Measurements from ENCODE around the gene SUGCT.
"Not testable (repeated sequence)": the region's sequence is repeated elsewhere in the genome, so short reads cannot be mapped to it uniquely, and the experiment has no call there.

Gene SUGCT

GRCh38 chr7:40332516-40332915 lies 197.7 kb downstream of the SUGCT start:
- no peak for DNase-seq

DNA sequence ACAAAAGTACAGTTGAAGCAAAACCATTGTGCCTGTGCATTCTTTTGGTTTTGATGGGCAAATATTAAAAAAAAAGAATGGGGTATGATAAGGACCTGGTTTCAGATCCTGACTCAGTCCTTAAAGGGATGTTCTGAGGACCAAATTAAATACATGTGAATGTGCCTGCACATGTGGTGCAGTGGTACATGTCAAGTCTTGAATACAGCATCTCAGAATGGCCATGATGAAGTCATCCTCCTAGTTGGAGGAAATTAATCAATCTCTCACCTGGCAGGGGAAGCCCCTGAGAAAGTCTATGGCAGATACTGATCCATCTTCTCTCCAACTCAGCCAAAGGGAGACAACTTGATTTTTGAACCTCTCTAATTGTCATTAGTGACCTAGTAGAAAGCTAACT lies 207.0 kb downstream of the SUGCT start:
- no peak for DNase-seq

- no peak for DNase-seq
Measured at GRCh38 chr7:40346554-40346953, 211.7 kb downstream of the SUGCT start.

GRCh38 chr7:40348126-40348728 lies 213.4 kb downstream of the SUGCT start:
- no peak for DNase-seq

- no peak for DNase-seq
Measured at GRCh38 chr7:40350100-40350499, 215.3 kb downstream of the SUGCT start.

GRCh38 chr7:40354711-40355110 lies 219.9 kb downstream of the SUGCT start:
- no peak for DNase-seq

DNA sequence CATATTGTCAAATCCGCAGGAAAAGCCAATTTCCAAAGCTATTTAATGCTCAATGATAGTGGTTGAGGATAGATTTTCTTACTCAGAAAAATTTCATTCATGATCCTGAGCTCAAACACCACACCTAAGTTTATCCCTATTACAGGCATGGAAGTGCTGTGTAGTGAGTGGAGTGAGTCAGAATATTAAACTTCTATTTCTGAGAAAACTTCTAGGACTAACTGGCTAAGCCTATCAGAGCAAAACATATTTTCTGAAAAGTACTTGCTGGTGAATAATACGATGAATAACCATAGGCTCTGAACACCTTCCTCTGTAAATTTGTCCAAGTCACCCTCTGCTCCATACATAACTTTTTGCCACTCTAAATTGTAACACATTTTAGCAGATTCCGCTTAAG lies 221.5 kb downstream of the SUGCT start:
- no peak for DNase-seq

DNA sequence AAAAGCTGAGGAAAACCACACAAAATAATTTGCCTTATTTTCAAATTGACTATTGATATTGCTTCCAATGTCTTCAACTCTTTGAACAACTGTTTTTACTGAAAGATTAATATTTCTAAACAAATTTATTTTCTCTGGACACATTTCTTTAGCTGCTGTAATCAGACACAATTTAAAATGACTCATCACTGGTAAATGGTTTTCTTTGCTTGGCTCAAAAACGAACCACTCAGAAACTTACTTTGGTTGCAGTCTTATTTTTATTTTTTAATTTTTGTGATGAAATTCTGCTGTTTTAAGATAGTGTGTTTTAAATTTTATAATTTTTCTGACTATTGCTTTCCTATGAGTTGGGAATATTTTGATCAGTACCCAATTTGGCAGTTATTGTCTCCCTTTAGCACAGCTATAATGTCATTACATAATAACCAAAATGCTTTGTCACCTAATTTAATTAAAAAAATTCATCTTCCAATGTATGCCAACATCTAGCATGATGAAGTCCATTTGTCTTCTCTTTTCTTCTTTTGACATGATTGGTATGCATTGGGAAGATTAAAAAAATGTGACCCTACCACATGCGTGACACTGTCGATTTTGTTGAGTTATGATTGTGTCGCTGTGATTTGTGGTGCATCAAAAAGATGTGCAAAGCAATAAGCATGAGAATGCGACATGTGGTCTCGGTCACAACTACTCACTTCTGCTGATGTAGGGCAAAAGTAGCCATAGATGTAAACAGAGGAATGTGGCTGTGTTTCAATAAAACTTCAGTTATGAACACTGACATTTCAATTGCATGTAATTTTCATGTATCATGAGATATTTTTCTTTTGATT lies 222.3 kb downstream of the SUGCT start:
- no peak for DNase-seq

GRCh38 chr7:40369641-40370277 lies 235.0 kb downstream of the SUGCT start:
- DNase-seq, result no peak

DNA sequence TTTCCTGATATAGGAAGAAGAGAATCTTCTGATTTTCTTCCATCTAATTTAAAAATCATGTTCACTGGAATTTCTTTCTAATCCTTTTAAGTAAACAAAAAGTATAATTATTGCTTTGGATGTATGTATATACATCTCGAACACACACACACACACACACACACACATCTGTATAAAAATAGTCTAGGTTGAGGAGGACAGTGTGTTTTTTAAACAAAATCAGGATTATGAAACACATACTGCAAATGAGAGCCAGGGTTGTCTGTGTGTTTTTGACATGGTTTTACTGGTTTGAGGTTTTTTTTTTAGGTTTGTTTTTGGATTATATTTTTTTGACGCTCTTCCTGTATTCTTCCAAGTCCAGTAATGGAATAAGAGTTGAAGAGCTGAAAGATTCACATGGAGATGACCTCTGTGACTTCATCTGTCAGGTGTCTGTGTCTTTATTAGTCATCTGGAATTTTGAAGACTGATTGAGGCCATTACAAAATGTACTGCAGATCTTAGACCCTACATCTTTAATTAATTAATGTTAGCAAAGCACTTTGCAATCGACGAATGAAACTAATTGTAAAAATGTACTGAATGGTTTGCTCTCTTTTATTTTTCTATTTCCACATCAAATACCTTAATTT lies 237.1 kb downstream of the SUGCT start:
- DNase-seq, result no peak

- no peak for DNase-seq
Measured at GRCh38 chr7:40374575-40374974, 239.8 kb downstream of the SUGCT start.

DNA sequence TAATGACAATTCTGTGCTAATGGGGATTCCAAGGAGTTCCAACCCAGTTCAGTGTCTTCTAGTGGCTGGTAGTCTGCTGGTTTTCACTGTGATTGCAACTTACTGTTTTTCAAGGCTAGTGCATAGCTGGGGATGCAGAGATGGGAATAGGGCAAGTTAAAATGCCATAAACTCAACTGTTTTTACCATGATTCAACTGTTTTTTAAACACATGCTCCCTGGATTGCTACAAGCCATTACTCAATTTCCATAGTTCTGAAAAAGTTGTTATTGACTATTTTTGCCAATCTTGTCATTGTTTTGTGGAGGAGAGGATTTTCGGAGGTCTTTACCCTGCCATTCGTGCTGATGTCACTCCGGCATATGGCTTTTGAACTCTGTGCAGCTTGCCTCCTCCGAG lies 245.3 kb downstream of the SUGCT start:
- no peak for DNase-seq

GRCh38 chr7:40382145-40382544 lies 247.3 kb downstream of the SUGCT start:
- DNase-seq, result no peak

DNA sequence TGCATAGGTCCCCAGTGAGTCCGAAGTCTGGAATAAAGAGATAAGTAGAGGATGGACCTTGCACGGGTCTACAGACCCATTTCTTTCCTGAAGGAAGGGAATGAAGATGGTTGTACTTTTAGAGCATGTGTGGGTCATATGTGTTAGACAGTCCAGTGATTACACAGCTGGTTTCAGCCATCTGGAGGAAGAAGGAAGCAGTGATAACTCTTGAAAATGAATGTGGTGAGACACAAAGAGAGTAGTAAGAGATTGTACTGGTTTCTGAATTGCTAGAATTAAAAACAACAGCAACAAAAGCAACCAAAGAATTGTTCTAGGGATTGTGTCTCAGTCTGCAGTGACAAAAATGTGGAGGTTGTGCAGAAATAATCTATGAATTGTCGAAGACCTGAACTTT lies 258.9 kb downstream of the SUGCT start:
- DNase-seq, result no peak

- DNase-seq, result no peak
Measured at GRCh38 chr7:40394400-40394799, 259.6 kb downstream of the SUGCT start.

- no peak for DNase-seq
Measured at GRCh38 chr7:40400525-40400924, 265.7 kb downstream of the SUGCT start.

- no peak for DNase-seq
Measured at GRCh38 chr7:40401406-40401805, 266.6 kb downstream of the SUGCT start.

- DNase-seq, result no peak
Measured at GRCh38 chr7:40402661-40403060, 267.9 kb downstream of the SUGCT start.

- no peak for DNase-seq
Measured at GRCh38 chr7:40403703-40404476, 269.1 kb downstream of the SUGCT start.

DNA sequence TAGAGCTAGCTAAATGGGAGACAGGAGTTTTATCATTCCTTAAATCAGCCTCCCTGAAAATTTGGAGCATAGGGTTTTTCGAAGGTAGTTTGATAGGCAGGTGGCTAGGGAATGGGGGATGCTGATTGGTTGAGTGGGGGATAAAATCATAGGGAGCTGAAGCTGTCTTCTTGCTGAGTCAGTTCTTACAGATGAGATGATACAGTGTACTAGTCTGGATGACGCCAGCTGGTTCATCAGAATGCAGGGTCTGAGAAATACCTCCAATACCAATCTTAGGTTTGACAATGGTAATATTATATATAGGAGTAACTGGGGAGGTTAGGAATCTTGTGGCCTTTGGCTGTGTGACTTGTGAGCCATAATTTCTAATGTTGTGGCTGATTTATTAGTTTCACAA lies 271.2 kb downstream of the SUGCT start:
- no peak for DNase-seq

GRCh38 chr7:40412323-40412722 lies 277.5 kb downstream of the SUGCT start:
- no peak for DNase-seq

- DNase-seq, result not testable (repeated sequence)
Measured at GRCh38 chr7:40414704-40415103, 279.9 kb downstream of the SUGCT start.

DNA sequence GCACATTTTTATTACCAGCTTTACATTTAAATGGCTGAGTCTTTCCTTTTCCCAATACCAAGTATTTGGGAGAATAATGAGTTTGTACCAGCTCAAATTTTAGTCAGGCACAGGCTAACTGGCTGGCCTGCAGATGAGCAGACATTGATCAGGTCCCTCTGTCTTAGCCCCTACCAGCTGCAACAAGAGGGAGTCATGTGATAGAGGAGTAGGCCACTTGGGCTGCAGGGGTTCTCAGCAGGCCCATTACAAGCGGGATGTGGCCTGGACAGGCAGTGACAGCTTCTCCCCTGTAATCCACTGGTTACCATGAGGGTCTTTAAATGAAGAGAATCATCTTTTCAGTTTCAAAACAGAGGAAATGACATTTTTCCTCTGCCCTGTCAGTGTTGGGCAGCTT lies 283.6 kb downstream of the SUGCT start:
- no peak for DNase-seq
